ENCODE data around the gene NHERF1.
A peak's percentile ranks its signal among the peaks of the same experiment; 100 is the strongest.

The NHERF1 gene

DNA sequence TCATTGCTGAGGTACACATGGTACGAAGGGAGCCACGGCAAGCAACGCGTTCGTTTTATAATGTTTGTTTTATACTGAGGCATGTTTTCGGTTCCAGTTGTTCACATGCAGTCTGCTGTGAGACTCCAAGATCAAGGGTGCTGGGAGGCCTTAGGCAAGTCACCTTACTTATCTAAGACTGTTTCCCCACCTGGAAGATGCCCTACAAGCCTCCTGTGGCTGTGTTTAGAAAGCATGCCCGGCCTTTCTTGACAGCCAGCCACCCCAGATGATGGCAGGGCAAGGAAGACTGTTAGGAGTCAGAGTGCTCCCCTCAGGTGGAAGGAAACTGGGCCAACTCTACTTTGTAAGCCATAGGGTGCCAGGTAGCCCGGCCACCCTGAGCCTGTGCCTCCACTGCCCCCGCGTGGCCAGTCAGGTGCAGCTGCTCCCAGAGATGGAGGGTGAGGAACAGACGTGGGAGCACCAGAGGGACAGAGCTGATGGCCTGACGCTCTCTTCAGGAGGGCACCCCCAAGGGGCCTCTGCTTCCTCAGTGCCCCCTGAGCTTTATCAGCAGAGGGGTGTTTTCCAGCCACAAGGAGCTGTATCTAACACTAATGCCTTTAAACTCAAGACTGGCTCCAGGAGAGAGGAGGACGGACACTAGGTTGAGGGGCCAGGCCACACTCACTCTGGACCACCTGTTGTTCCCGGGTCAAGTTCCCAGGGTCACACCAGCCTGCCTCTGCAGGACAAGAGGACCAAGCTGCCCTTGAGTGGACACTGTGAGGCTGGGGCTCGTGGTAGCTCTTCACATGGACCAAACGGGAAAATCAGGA lies 22.3 kb downstream of the NHERF1 start (continued):
- TF ChIP-seq ZEB2 (tag by site-specific recombination; IDR thresholded peaks at IDR 0.05) (0 out of 2 replicates have a peak, but pooled peaks have one; percentile 21), ZNF423 (tag by site-specific recombination; IDR thresholded peaks at IDR 0.05) (no peak)

DNA sequence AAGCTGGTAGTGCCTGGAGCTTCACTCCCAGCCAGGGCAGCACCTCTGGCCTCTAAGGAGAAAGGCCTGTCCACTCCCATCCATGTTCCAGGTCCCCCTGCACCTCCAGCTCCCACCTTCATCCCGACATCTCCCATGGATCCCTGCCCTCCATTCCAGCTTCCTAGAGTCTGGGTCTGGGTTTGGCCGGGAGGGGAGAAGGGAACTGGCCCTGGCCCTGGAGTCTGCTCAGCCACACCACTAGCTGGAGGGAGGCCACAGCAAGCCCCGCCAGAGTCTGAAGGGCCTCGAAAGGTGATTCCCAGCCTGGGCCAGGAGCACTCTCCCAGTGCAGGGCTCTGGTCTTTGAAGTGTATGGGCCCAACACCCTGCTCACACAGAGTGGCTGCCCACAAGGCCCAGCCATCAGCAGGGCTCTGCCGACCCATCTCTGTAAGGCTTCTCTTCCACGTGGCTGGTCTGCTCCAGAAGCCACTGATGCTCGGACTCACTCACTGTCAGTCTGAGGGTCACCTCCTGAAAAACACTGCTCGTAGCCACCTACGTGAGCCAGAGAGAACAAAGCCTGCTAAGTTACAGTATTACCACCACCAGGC lies 23.0 kb downstream of the NHERF1 start:
- H3K27ac ChIP-seq (ENCODE audit: extremely low read depth, low read depth, low read length): no peak overlapping the region
- no peaks in the 10 kb centered on the region for H3K4me1 ChIP-seq (ENCODE audit: control insufficient read depth, insufficient read depth, low read length)

DNA sequence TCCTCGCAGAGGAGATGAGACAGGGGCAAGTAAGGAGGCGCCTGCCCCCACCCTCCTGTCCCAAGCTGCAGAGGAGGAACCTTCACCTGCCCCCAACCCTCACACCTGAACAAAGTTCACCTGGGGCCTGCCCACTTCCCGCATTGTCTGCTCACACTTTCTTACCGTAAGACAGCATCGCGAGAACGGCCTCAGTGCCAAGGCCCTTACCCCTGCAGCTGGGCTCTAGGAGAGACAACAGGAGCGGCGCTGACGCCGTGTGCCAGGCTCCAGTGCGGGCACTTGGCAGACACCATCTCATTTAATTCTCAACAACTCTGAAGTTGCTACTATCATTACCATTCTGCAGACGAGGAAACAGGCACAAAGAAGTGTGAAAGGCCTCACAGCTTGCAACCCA lies 23.6 kb downstream of the NHERF1 start:
- Histone ChIP-seq H3K4me3 (ENCODE audit: low read depth, low read length) (no peak overlapping the region), H3K27ac (ENCODE audit: extremely low read depth, low read depth, low read length) (no peak overlapping the region), H3K36me3 (ENCODE audit: control insufficient read depth in 2 of 2, insufficient read depth in 1 of 2, low read length in 2 of 2) (peaks cover 0 to 67% of the 10 kb centered on the region in 2 experiments; a peak in 2 of 3 replicates), H3K9me3 (ENCODE audit: control insufficient read depth, insufficient read depth, low read depth, low read length) (no peaks in the 10 kb centered on the region), H3K4me1 (ENCODE audit: control insufficient read depth, insufficient read depth, low read length) (peaks cover 1% of the 10 kb centered on the region; the same call in 1 of the 2 replicates)
- POLR2A ChIA-PET: interaction anchor here (1.6 kb wide), 1 partner anchor 23 kb away, joined by 7 read pairs; no protein-coding TSS in a partner anchor
- CTCF ChIA-PET: interaction anchor here (0.6 to 7.9 kb wide), 3 partner anchors 17 to 32 kb away, joined by 3 to 84 read pairs (median 6); partner anchors contain the start of gene NHERF1
- TF ChIP-seq, protein P1, sequence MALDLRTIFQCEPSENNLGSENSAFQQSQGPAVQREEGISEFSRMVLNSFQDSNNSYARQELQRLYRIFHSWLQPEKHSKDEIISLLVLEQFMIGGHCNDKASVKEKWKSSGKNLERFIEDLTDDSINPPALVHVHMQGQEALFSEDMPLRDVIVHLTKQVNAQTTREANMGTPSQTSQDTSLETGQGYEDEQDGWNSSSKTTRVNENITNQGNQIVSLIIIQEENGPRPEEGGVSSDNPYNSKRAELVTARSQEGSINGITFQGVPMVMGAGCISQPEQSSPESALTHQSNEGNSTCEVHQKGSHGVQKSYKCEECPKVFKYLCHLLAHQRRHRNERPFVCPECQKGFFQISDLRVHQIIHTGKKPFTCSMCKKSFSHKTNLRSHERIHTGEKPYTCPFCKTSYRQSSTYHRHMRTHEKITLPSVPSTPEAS (tag by site-specific recombination; IDR thresholded peaks at IDR 0.05): no peak
- TF ChIP-seq, protein P2, sequence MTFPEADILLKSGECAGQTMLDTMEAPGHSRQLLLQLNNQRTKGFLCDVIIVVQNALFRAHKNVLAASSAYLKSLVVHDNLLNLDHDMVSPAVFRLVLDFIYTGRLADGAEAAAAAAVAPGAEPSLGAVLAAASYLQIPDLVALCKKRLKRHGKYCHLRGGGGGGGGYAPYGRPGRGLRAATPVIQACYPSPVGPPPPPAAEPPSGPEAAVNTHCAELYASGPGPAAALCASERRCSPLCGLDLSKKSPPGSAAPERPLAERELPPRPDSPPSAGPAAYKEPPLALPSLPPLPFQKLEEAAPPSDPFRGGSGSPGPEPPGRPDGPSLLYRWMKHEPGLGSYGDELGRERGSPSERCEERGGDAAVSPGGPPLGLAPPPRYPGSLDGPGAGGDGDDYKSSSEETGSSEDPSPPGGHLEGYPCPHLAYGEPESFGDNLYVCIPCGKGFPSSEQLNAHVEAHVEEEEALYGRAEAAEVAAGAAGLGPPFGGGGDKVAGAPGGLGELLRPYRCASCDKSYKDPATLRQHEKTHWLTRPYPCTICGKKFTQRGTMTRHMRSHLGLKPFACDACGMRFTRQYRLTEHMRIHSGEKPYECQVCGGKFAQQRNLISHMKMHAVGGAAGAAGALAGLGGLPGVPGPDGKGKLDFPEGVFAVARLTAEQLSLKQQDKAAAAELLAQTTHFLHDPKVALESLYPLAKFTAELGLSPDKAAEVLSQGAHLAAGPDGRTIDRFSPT (tag by site-specific recombination; IDR thresholded peaks at IDR 0.05): no peak
- TF ChIP-seq, protein P3, sequence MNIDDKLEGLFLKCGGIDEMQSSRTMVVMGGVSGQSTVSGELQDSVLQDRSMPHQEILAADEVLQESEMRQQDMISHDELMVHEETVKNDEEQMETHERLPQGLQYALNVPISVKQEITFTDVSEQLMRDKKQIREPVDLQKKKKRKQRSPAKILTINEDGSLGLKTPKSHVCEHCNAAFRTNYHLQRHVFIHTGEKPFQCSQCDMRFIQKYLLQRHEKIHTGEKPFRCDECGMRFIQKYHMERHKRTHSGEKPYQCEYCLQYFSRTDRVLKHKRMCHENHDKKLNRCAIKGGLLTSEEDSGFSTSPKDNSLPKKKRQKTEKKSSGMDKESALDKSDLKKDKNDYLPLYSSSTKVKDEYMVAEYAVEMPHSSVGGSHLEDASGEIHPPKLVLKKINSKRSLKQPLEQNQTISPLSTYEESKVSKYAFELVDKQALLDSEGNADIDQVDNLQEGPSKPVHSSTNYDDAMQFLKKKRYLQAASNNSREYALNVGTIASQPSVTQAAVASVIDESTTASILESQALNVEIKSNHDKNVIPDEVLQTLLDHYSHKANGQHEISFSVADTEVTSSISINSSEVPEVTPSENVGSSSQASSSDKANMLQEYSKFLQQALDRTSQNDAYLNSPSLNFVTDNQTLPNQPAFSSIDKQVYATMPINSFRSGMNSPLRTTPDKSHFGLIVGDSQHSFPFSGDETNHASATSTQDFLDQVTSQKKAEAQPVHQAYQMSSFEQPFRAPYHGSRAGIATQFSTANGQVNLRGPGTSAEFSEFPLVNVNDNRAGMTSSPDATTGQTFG (tag by site-specific recombination; IDR thresholded peaks at IDR 0.05; ENCODE audit: borderline replicate concordance): no peak
- no peak for TF ChIP-seq YY1 (tag by site-specific recombination; IDR thresholded peaks at IDR 0.05)
- TF ChIP-seq ZNF19 (tag by site-specific recombination; IDR thresholded peaks at IDR 0.05; ENCODE audit: low read depth): no peak
- TF ChIP-seq ZNF221 (tag by site-specific recombination; IDR thresholded peaks at IDR 0.05; ENCODE audit: borderline replicate concordance): no peak
- TF ChIP-seq ZNF16 (tag by site-specific recombination; IDR thresholded peaks at IDR 0.05; ENCODE audit: low read depth): no peak
- TF ChIP-seq, protein P4, sequence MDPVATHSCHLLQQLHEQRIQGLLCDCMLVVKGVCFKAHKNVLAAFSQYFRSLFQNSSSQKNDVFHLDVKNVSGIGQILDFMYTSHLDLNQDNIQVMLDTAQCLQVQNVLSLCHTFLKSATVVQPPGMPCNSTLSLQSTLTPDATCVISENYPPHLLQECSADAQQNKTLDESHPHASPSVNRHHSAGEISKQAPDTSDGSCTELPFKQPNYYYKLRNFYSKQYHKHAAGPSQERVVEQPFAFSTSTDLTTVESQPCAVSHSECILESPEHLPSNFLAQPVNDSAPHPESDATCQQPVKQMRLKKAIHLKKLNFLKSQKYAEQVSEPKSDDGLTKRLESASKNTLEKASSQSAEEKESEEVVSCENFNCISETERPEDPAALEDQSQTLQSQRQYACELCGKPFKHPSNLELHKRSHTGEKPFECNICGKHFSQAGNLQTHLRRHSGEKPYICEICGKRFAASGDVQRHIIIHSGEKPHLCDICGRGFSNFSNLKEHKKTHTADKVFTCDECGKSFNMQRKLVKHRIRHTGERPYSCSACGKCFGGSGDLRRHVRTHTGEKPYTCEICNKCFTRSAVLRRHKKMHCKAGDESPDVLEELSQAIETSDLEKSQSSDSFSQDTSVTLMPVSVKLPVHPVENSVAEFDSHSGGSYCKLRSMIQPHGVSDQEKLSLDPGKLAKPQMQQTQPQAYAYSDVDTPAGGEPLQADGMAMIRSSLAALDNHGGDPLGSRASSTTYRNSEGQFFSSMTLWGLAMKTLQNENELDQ (tag by site-specific recombination; IDR thresholded peaks at IDR 0.05; ENCODE audit: low read depth): no peak

More for the DNA sequence above, 23.0 kb downstream of the NHERF1 start:
- ChIA-PET POLR2A (interaction anchor here (1.1 to 2.0 kb wide), 3 partner anchors 18 to 101 kb away, joined by 3 to 7 read pairs (median 5); partner anchors contain the start of gene FDXR), CTCF (interaction anchor here (0.5 to 7.9 kb wide), 13 partner anchors 13 to 206 kb away, joined by 3 to 84 read pairs (median 4); partner anchors contain the start of gene NHERF1)
- TF ChIP-seq ZNF266 (tag by site-specific recombination; IDR thresholded peaks at IDR 0.05; ENCODE audit: low read depth) (no peak), ZNF558 (tag by site-specific recombination; IDR thresholded peaks at IDR 0.05) (no peak), ZNF112 (tag by site-specific recombination; IDR thresholded peaks at IDR 0.05) (no peak), ZNF140 (tag by site-specific recombination; IDR thresholded peaks at IDR 0.05) (no peak), ZFP37 (tag by site-specific recombination; IDR thresholded peaks at IDR 0.05) (no peak)
- TF ChIP-seq, protein P5, sequence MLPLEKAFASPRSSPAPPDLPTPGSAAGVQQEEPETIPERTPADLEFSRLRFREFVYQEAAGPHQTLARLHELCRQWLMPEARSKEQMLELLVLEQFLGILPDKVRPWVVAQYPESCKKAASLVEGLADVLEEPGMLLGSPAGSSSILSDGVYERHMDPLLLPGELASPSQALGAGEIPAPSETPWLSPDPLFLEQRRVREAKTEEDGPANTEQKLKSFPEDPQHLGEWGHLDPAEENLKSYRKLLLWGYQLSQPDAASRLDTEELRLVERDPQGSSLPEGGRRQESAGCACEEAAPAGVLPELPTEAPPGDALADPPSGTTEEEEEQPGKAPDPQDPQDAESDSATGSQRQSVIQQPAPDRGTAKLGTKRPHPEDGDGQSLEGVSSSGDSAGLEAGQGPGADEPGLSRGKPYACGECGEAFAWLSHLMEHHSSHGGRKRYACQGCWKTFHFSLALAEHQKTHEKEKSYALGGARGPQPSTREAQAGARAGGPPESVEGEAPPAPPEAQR (tag by site-specific recombination; IDR thresholded peaks at IDR 0.05): no peak
- TF ChIP-seq, protein P6, sequence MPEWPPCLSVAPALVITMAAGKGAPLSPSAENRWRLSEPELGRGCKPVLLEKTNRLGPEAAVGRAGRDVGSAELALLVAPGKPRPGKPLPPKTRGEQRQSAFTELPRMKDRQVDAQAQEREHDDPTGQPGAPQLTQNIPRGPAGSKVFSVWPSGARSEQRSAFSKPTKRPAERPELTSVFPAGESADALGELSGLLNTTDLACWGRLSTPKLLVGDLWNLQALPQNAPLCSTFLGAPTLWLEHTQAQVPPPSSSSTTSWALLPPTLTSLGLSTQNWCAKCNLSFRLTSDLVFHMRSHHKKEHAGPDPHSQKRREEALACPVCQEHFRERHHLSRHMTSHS (tag by site-specific recombination; IDR thresholded peaks at IDR 0.05): no peak
- TF ChIP-seq, protein P2 (tag by site-specific recombination; IDR thresholded peaks at IDR 0.05): no peak
- Histone ChIP-seq H3K36me3 (ENCODE audit: control insufficient read depth in 2 of 2, insufficient read depth in 1 of 2, low read length in 2 of 2) (peaks cover under 1 to 70% of the 10 kb centered on the region in 2 experiments; a peak in 2 of 3 replicates), H3K4me3 (ENCODE audit: low read depth, low read length) (no peak overlapping the region), H3K9me3 (ENCODE audit: control insufficient read depth, insufficient read depth, low read depth, low read length) (no peaks in the 10 kb centered on the region)
